ENCODE data around the gene CAMK2N1. TPM values are rescaled to one million over a fixed set of nuclear protein-coding genes. Genes with fewer than 3 reads are reported as not detected.

CAMK2N1 gene
- total RNA-seq, 2 donors from 2014 or later = 133 to 182 TPM

DNA sequence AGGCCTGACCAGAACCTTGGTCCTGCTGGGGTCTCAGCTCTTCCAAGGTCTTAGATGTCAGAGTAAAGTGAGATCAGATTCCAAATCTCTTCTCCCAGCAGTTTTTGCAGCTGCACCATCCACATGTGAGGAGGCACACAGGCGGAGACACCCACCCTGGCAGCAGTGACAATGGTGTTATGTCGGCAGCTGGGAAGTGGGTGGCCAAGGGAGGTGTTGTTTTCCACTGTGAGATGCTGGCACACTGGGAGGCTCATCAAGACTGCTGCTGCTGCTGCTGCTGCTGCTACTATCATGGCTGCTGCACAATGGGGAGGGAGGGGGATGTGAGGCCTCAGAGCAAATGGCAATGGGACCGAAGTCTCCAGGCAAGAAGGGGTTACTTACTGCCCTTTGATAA lies 23.6 kb downstream of the CAMK2N1 start:
- Histone ChIP-seq H3K4me3 (no peak overlapping the region), H3K4me1 (no peaks in the 10 kb centered on the region), H3K9ac (ENCODE audit: low read depth in 2 of 2, low read length in 2 of 2) (no peak overlapping the region), H3K36me3 (no peaks in the 10 kb centered on the region), H3K27me3 (no peaks in the 10 kb centered on the region), H3K9me3 (no peaks in the 10 kb centered on the region), H3K27ac (no peak overlapping the region)
- TF ChIP-seq, protein P1, sequence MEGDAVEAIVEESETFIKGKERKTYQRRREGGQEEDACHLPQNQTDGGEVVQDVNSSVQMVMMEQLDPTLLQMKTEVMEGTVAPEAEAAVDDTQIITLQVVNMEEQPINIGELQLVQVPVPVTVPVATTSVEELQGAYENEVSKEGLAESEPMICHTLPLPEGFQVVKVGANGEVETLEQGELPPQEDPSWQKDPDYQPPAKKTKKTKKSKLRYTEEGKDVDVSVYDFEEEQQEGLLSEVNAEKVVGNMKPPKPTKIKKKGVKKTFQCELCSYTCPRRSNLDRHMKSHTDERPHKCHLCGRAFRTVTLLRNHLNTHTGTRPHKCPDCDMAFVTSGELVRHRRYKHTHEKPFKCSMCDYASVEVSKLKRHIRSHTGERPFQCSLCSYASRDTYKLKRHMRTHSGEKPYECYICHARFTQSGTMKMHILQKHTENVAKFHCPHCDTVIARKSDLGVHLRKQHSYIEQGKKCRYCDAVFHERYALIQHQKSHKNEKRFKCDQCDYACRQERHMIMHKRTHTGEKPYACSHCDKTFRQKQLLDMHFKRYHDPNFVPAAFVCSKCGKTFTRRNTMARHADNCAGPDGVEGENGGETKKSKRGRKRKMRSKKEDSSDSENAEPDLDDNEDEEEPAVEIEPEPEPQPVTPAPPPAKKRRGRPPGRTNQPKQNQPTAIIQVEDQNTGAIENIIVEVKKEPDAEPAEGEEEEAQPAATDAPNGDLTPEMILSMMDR (IDR thresholded peaks at IDR 0.05) = no peak
- DNase-seq = no peak
- intact Hi-C loops (cut with DNase I) = no loop called here

- Histone ChIP-seq H3K27ac (no peak overlapping the region), H3K27me3 (no peaks in the 10 kb centered on the region), H3K4me3 (no peak overlapping the region), H3K4me1 (no peaks in the 10 kb centered on the region), H3K36me3 (no peaks in the 10 kb centered on the region), H3K9me3 (no peaks in the 10 kb centered on the region), H3K9ac (ENCODE audit: low read depth in 2 of 2, low read length in 2 of 2) (no peak overlapping the region)
- intact Hi-C loops (cut with DNase I) = no loop called here
- DNase-seq = no peak
- TF ChIP-seq, protein P1 (IDR thresholded peaks at IDR 0.05) = no peak
These were observed 27.3 kb downstream of the CAMK2N1 start for GRCh38 chr1:20458717-20459116.

DNA sequence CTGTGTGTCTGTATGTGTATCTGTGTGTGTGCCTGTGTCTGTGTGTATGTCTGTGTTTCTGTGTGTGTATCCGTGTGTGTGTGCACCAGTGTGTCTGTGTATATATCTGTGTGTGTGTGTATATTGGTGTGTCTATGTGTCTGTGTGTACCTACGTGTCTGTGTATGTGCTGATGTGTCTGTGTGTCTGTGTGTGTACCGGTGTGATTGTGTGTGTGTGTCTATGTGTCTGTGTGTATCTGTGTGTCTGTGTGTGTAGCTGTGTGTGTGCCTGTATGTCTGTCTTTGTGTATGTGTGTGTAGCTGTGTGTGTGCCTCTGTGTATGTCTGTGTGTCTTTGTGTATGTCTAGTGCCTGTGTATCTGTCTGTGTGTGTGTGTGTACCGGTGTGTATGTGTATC lies 32.0 kb downstream of the CAMK2N1 start:
- Histone ChIP-seq H3K9me3 (no peaks in the 10 kb centered on the region), H3K9ac (ENCODE audit: low read depth in 2 of 2, low read length in 2 of 2) (no peak overlapping the region), H3K4me3 (no peak overlapping the region), H3K27me3 (no peaks in the 10 kb centered on the region), H3K36me3 (no peaks in the 10 kb centered on the region), H3K27ac (no peak overlapping the region), H3K4me1 (no peaks in the 10 kb centered on the region)
- TF ChIP-seq, protein P1 (IDR thresholded peaks at IDR 0.05) = no peak
- intact Hi-C loops (cut with DNase I) = no loop called here
- DNase-seq = no peak

GRCh38 chr1:20449735-20450311 lies 36.2 kb downstream of the CAMK2N1 start:
- intact Hi-C loops (cut with DNase I) = no loop called here
- Histone ChIP-seq H3K4me3 (no peak overlapping the region), H3K27ac (no peak overlapping the region), H3K36me3 (no peaks in the 10 kb centered on the region), H3K9me3 (no peaks in the 10 kb centered on the region), H3K27me3 (no peaks in the 10 kb centered on the region), H3K9ac (ENCODE audit: low read depth in 2 of 2, low read length in 2 of 2) (no peak overlapping the region), H3K4me1 (no peaks in the 10 kb centered on the region)
- TF ChIP-seq, protein P1 (IDR thresholded peaks at IDR 0.05) = no peak
- DNase-seq = no peak

DNA sequence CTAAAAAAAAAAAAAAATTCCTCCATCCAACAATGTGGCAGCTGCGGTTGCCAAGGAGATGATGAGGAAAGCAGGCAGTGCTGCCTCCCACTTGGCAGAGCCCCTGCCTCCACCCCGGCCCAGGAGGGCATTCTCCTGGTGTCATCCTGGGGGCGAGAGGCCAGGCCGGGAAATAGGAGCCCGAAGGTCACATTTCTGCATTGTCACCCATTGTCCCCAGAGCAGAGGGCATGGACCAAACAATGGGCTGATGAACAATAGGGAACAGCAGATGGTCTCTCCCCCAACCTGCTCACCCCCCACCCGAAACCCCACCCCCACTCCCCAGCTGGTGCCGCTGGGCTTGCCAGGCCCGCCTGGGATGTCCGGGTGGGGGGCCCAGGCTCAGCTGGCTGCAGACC lies 37.3 kb downstream of the CAMK2N1 start:
- TF ChIP-seq, protein P1 (IDR thresholded peaks at IDR 0.05) = no peak
- H3K4me3 ChIP-seq = no peak overlapping the region
- H3K27ac ChIP-seq = no peak overlapping the region
- no peaks in the 10 kb centered on the region for H3K9me3 ChIP-seq
- no peaks in the 10 kb centered on the region for H3K4me1 ChIP-seq
- no peaks in the 10 kb centered on the region for H3K27me3 ChIP-seq
- no peak overlapping the region for H3K9ac ChIP-seq (ENCODE audit: low read depth in 2 of 2, low read length in 2 of 2)
- intact Hi-C loops (cut with DNase I) = no loop called here
- no peaks in the 10 kb centered on the region for H3K36me3 ChIP-seq
- DNase-seq = no peak
